ENCODE results near the gene BANF1.

Gene BANF1

GRCh38 chr11:66035653-66036333 lies 33.5 kb downstream of the BANF1 start:
- TF ChIP-seq EP300 (IDR thresholded peaks at IDR 0.05; ENCODE audit: borderline replicate concordance) (no peak), EGR1 (IDR thresholded peaks at IDR 0.05) (no peak)

- no peak for TF ChIP-seq USF1 (IDR thresholded peaks at IDR 0.05)
- TF ChIP-seq EP300 (IDR thresholded peaks at IDR 0.05; ENCODE audit: borderline replicate concordance): no peak
- TF ChIP-seq, protein P1, sequence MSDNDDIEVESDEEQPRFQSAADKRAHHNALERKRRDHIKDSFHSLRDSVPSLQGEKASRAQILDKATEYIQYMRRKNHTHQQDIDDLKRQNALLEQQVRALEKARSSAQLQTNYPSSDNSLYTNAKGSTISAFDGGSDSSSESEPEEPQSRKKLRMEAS (IDR thresholded peaks at IDR 0.05): no peak
- no peak for TF ChIP-seq YY1 (IDR thresholded peaks at IDR 0.05; ENCODE audit: low read depth)
- TF ChIP-seq CEBPB (IDR thresholded peaks at IDR 0.05): no peak
- TF ChIP-seq TCF12 (IDR thresholded peaks at IDR 0.05; ENCODE audit: low read depth): no peak
- no peak for TF ChIP-seq ZBTB7A (IDR thresholded peaks at IDR 0.05; ENCODE audit: low read depth)
- TF ChIP-seq CREB1 (IDR thresholded peaks at IDR 0.05; ENCODE audit: low read depth): no peak
- TF ChIP-seq RAD21 (IDR thresholded peaks at IDR 0.05; ENCODE audit: low read depth): no peak
- TF ChIP-seq, protein P2, sequence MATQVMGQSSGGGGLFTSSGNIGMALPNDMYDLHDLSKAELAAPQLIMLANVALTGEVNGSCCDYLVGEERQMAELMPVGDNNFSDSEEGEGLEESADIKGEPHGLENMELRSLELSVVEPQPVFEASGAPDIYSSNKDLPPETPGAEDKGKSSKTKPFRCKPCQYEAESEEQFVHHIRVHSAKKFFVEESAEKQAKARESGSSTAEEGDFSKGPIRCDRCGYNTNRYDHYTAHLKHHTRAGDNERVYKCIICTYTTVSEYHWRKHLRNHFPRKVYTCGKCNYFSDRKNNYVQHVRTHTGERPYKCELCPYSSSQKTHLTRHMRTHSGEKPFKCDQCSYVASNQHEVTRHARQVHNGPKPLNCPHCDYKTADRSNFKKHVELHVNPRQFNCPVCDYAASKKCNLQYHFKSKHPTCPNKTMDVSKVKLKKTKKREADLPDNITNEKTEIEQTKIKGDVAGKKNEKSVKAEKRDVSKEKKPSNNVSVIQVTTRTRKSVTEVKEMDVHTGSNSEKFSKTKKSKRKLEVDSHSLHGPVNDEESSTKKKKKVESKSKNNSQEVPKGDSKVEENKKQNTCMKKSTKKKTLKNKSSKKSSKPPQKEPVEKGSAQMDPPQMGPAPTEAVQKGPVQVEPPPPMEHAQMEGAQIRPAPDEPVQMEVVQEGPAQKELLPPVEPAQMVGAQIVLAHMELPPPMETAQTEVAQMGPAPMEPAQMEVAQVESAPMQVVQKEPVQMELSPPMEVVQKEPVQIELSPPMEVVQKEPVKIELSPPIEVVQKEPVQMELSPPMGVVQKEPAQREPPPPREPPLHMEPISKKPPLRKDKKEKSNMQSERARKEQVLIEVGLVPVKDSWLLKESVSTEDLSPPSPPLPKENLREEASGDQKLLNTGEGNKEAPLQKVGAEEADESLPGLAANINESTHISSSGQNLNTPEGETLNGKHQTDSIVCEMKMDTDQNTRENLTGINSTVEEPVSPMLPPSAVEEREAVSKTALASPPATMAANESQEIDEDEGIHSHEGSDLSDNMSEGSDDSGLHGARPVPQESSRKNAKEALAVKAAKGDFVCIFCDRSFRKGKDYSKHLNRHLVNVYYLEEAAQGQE (IDR thresholded peaks at IDR 0.05; ENCODE audit: low read depth): no peak
- no peak for TF ChIP-seq NFIC (IDR thresholded peaks at IDR 0.05)
- no peak for TF ChIP-seq EGR1 (IDR thresholded peaks at IDR 0.05)
- no peak for TF ChIP-seq TEAD4 (IDR thresholded peaks at IDR 0.05)
- no peak for TF ChIP-seq FOXM1 (IDR thresholded peaks at IDR 0.05; ENCODE audit: borderline replicate concordance, low read depth)
- TF ChIP-seq TAF1 (IDR thresholded peaks at IDR 0.05; ENCODE audit: low read depth): no peak
Measured at GRCh38 chr11:66036334-66036710, 34.0 kb downstream of the BANF1 start.

DNA sequence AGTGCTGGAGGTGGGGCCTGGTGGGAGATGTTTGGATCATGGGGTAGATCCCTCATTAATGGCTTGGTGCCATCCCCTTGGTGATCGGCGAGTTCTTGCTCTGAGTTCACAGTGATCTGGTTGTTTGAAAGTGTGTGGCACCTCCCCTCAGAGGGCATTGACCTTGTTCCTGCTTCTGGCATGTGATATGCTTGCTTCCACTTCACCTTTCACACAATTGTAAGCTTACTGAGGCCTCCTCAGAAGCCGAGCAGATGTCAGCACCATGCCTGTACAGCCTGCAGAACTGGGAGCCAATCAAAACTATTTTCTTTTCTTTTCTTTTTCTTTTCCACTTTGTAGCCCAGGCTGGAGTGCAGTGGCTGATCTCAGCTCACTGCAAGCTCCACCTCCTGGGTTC lies 35.0 kb downstream of the BANF1 start:
- no peak for TF ChIP-seq USF1 (IDR thresholded peaks at IDR 0.05)
- TF ChIP-seq TEAD4 (IDR thresholded peaks at IDR 0.05): no peak
- TF ChIP-seq, protein P1 (IDR thresholded peaks at IDR 0.05): no peak
- no peak for TF ChIP-seq RAD21 (IDR thresholded peaks at IDR 0.05; ENCODE audit: low read depth)
- no peak for TF ChIP-seq NFIC (IDR thresholded peaks at IDR 0.05)
- TF ChIP-seq FOXM1 (IDR thresholded peaks at IDR 0.05; ENCODE audit: borderline replicate concordance, low read depth): no peak
- TF ChIP-seq TAF1 (IDR thresholded peaks at IDR 0.05; ENCODE audit: low read depth): no peak
- no peak for TF ChIP-seq TCF12 (IDR thresholded peaks at IDR 0.05; ENCODE audit: low read depth)
- TF ChIP-seq YY1 (IDR thresholded peaks at IDR 0.05; ENCODE audit: low read depth): no peak
- TF ChIP-seq CEBPB (IDR thresholded peaks at IDR 0.05): no peak
- TF ChIP-seq, protein P2 (IDR thresholded peaks at IDR 0.05; ENCODE audit: low read depth): no peak

DNA sequence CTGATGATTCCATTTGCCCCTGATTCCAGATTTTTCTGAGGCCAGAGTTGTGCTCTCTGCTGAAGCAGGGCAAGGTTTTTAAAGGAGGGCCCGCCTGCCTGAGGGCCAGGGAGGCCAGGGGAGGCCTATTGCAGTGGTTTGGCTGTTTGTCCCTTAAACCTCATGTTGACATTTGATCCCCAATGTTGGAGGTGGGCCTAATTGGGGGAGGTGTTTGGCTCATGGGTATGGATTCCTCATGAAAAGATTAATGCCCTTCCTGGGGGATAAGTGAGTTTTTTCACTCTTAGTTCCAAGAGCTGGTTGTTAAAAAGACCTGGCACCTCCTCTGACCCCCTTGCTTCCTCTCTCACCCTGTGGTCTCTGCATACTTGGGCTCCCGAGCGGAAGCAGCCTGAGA lies 37.5 kb downstream of the BANF1 start:
- TF ChIP-seq TAF1 (IDR thresholded peaks at IDR 0.05; ENCODE audit: low read depth) (no peak), NFIC (IDR thresholded peaks at IDR 0.05) (0 out of 2 replicates have a peak, but pooled peaks have one; percentile 24)

GRCh38 chr11:66042227-66042995 lies 40.1 kb downstream of the BANF1 start:
- no peak for TF ChIP-seq NFIC (IDR thresholded peaks at IDR 0.05)
- no peak for TF ChIP-seq TAF1 (IDR thresholded peaks at IDR 0.05; ENCODE audit: low read depth)
- no peak for TF ChIP-seq TCF12 (IDR thresholded peaks at IDR 0.05; ENCODE audit: low read depth)
- TF ChIP-seq CEBPB (IDR thresholded peaks at IDR 0.05): no peak
- TF ChIP-seq, protein P2 (IDR thresholded peaks at IDR 0.05; ENCODE audit: low read depth): no peak
- TF ChIP-seq USF1 (IDR thresholded peaks at IDR 0.05): no peak
- no peak for TF ChIP-seq FOXM1 (IDR thresholded peaks at IDR 0.05; ENCODE audit: borderline replicate concordance, low read depth)
- no peak for TF ChIP-seq CREB1 (IDR thresholded peaks at IDR 0.05; ENCODE audit: low read depth)
- no peak for TF ChIP-seq TEAD4 (IDR thresholded peaks at IDR 0.05)
- TF ChIP-seq, protein P1 (IDR thresholded peaks at IDR 0.05): no peak
- no peak for TF ChIP-seq YY1 (IDR thresholded peaks at IDR 0.05; ENCODE audit: low read depth)
- TF ChIP-seq ZBTB7A (IDR thresholded peaks at IDR 0.05; ENCODE audit: low read depth): no peak
- no peak for TF ChIP-seq RAD21 (IDR thresholded peaks at IDR 0.05; ENCODE audit: low read depth)
- TF ChIP-seq EGR1 (IDR thresholded peaks at IDR 0.05): no peak
- TF ChIP-seq EP300 (IDR thresholded peaks at IDR 0.05; ENCODE audit: borderline replicate concordance): no peak
